ENCODE data around the gene SUPV3L1.
"Not testable (repeated sequence)": the region's sequence is repeated elsewhere in the genome, so short reads cannot be mapped to it uniquely, and the experiment has no call there.

SUPV3L1 gene

DNA sequence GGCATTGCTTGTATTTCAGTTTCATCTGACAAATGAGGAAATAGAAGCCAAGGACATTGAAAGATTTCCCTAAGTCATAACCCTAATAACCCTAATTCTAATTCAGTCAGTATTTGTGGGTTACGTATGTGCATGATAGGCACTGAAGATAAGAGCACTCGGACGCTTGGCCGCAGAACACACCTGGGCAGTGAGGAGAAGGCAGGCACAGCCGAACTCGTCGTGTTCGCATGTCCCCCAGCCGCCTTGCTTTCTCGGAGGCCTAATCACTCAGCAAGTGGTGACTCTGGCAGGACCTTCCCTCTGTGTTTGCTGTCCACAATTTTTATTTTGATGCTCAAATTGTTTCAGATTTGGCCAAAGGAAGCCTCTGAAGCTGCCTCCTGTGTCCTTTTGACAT is 63.8 kb downstream of the SUPV3L1 start:
- TF ChIP-seq, protein P1, sequence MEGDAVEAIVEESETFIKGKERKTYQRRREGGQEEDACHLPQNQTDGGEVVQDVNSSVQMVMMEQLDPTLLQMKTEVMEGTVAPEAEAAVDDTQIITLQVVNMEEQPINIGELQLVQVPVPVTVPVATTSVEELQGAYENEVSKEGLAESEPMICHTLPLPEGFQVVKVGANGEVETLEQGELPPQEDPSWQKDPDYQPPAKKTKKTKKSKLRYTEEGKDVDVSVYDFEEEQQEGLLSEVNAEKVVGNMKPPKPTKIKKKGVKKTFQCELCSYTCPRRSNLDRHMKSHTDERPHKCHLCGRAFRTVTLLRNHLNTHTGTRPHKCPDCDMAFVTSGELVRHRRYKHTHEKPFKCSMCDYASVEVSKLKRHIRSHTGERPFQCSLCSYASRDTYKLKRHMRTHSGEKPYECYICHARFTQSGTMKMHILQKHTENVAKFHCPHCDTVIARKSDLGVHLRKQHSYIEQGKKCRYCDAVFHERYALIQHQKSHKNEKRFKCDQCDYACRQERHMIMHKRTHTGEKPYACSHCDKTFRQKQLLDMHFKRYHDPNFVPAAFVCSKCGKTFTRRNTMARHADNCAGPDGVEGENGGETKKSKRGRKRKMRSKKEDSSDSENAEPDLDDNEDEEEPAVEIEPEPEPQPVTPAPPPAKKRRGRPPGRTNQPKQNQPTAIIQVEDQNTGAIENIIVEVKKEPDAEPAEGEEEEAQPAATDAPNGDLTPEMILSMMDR (IDR thresholded peaks at IDR 0.05; ENCODE audit: low read depth, low read length), result no peak
- no peak for DNase-seq (ENCODE audit: extremely low read depth, low read depth)

GRCh38 chr10:69246036-69246435 is 66.0 kb downstream of the SUPV3L1 start:
- TF ChIP-seq, protein P1 (IDR thresholded peaks at IDR 0.05; ENCODE audit: low read depth, low read length), result no peak
- DNase-seq (ENCODE audit: extremely low read depth, low read depth), result no peak

- no peak for DNase-seq (ENCODE audit: extremely low read depth, low read depth)
- TF ChIP-seq, protein P1 (IDR thresholded peaks at IDR 0.05; ENCODE audit: low read depth, low read length), result no peak
Measured at GRCh38 chr10:69246581-69247312, 66.7 kb downstream of the SUPV3L1 start.

GRCh38 chr10:69247313-69247710 is 67.3 kb downstream of the SUPV3L1 start:
- DNase-seq (ENCODE audit: extremely low read depth, low read depth), result no peak
- TF ChIP-seq, protein P1 (IDR thresholded peaks at IDR 0.05; ENCODE audit: low read depth, low read length), result no peak

DNA sequence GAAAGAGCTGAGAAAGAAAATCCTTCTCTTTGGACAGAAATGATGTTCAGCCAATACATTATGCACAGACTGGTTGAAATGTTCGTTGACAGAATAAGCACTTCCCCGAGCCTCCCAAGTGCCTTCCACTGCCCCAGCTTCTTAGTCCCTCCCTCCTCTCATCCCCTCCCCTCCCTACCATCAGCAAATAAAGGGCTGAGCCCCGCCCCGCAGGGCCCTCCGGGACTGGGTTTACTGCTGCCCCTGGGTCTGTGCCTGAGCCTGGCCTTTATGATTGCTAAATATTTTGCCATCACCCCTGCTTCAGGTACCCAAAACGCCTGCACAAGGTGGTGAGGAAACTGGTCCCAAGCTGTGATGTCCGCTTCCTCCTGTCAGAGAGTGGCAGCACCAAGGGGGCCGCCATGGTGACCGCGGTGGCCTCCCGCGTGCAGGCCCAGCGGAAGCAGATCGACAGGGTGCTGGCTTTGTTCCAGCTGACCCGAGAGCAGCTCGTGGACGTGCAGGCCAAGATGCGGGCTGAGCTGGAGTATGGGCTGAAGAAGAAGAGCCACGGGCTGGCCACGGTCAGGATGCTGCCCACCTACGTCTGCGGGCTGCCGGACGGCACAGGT is 68.2 kb downstream of the SUPV3L1 start:
- no peak for DNase-seq (ENCODE audit: extremely low read depth, low read depth)
- TF ChIP-seq, protein P1 (IDR thresholded peaks at IDR 0.05; ENCODE audit: low read depth, low read length), result no peak

DNA sequence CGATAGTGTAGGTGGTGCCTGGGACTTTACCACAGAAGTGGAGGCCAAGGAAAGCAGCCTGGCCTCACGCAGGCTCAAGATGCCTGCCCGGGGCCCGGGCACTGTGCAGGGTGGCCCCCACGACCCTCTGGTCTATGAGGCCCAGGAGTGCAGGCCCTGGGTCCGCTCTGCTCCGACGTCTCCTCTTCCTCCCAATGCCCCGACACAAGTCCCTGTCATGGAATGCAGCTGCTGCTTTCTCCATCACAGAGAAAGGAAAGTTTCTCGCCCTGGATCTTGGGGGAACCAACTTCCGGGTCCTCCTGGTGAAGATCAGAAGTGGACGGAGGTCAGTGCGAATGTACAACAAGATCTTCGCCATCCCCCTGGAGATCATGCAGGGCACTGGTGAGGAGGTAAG is 70.0 kb downstream of the SUPV3L1 start:
- TF ChIP-seq, protein P1 (IDR thresholded peaks at IDR 0.05; ENCODE audit: low read depth, low read length), result no peak
- DNase-seq (ENCODE audit: extremely low read depth, low read depth), result no peak

- not testable (repeated sequence) for DNase-seq (ENCODE audit: extremely low read depth, low read depth)
Measured at GRCh38 chr10:69251417-69251816, 71.4 kb downstream of the SUPV3L1 start.
